HepG2 (cell line): ENCODE data around the gene TK1. TPM values are rescaled to one million over a fixed set of nuclear protein-coding genes. Genes with fewer than 3 reads are reported as not detected.

Experiments used
- AFF4 ChIP-seq: sonication (generic); formaldehyde crosslinking; IDR thresholded peaks from 2 replicates; pipeline ENCODE4 v1.4.0; 2020; ENCODE audit warnings: missing genetic modification reagents
- CBFB ChIP-seq: sonication (generic); formaldehyde crosslinking; IDR thresholded peaks from 2 replicates; pipeline ENCODE4 v1.4.0; 2020; ENCODE audit warnings: missing genetic modification reagents
- FLYWCH1 ChIP-seq: sonication (generic); formaldehyde crosslinking; IDR thresholded peaks from 2 replicates; pipeline ENCODE4 v1.8.1; 2023; ENCODE audit warnings: mild to moderate bottlenecking, missing genetic modification reagents
- FOXA1 ChIP-seq, 2 experiments: fragments of 450-650 bp in 1 of 2; sonication (generic) in 1 of 2; formaldehyde crosslinking in 1 of 2; IDR thresholded peaks; 2 replicates each; pipeline versions ENCODE4 v1.4.0 to v1.6.1; 2016 to 2020; ENCODE audit warnings: missing genetic modification reagents in 1 of 2
- FOXP1 ChIP-seq, 2 experiments: fragments of 450-650 bp in 1 of 2; IDR thresholded peaks; 2 replicates each; pipeline ENCODE4 v1.6.1; 2017 to 2018; ENCODE audit warnings: antibody characterized with exemption in 1 of 2
- GRHL1 ChIP-seq: sonication (generic); formaldehyde crosslinking; conservative IDR thresholded peaks from 2 replicates; pipeline ENCODE4 v1.8.0; 2022; ENCODE audit warnings: missing genetic modification reagents
- MED13 ChIP-seq: sonication (generic); formaldehyde crosslinking; IDR thresholded peaks from 2 replicates; pipeline ENCODE4 v1.5.0; 2020; ENCODE audit warnings: missing genetic modification reagents
- MIER2 ChIP-seq: IDR thresholded peaks from 2 replicates; pipeline ENCODE4 v1.6.1; 2016; ENCODE audit warnings: missing biosample characterization, missing genetic modification reagents
- NFIB ChIP-seq: sonication (generic); formaldehyde crosslinking; IDR thresholded peaks from 2 replicates; pipeline ENCODE4 v1.9.0; 2021; ENCODE audit warnings: missing genetic modification reagents, mild to moderate bottlenecking, borderline replicate concordance
- PITX1 ChIP-seq: sonication (generic); formaldehyde crosslinking; IDR thresholded peaks from 2 replicates; pipeline ENCODE4 v1.5.1; 2020; ENCODE audit warnings: mild to moderate bottlenecking, missing genetic modification reagents
- SALL1 ChIP-seq: sonication (generic); formaldehyde crosslinking; IDR thresholded peaks from 2 replicates; pipeline ENCODE4 v1.8.0; 2022; ENCODE audit warnings: mild to moderate bottlenecking, missing genetic modification reagents
- SNRNP70 ChIP-seq: fragments of 200-400 bp; formaldehyde crosslinking; IDR thresholded peaks from 2 replicates; pipeline ENCODE4 v1.6.1; 2017; ENCODE audit warnings: mild to moderate bottlenecking, low read depth, low read length, moderate library complexity
- STAT6 ChIP-seq: sonication (generic); formaldehyde crosslinking; IDR thresholded peaks from 2 replicates; pipeline ENCODE4 v1.4.0; 2020; ENCODE audit warnings: missing genetic modification reagents, mild to moderate bottlenecking, borderline replicate concordance
- ZNF326 ChIP-seq: sonication (generic); formaldehyde crosslinking; IDR thresholded peaks from 2 replicates; pipeline ENCODE4 v1.4.0; 2020; ENCODE audit warnings: missing genetic modification reagents, borderline replicate concordance
- ZNF451 ChIP-seq: sonication (generic); formaldehyde crosslinking; IDR thresholded peaks from 2 replicates; pipeline ENCODE4 v1.5.0; 2020; ENCODE audit warnings: mild to moderate bottlenecking, missing genetic modification reagents
- ZNF530 ChIP-seq: sonication (generic); formaldehyde crosslinking; IDR thresholded peaks from 2 replicates; pipeline ENCODE4 v1.5.0; 2020; ENCODE audit warnings: low read depth, mild to moderate bottlenecking, missing genetic modification reagents
- ZNF564 ChIP-seq: sonication (generic); formaldehyde crosslinking; IDR thresholded peaks from 2 replicates; pipeline ENCODE4 v1.8.1; 2023; ENCODE audit warnings: mild to moderate bottlenecking, missing genetic modification reagents
- ZNF605 ChIP-seq: sonication (generic); formaldehyde crosslinking; IDR thresholded peaks from 2 replicates; pipeline ENCODE4 v1.8.0; 2022; ENCODE audit warnings: mild to moderate bottlenecking, missing genetic modification reagents
- ZNF720 ChIP-seq: sonication (generic); formaldehyde crosslinking; IDR thresholded peaks from 2 replicates; pipeline ENCODE4 v1.4.0; 2020; ENCODE audit warnings: missing genetic modification reagents
- ZNF792 ChIP-seq: IDR thresholded peaks from 2 replicates; pipeline ENCODE4 v1.6.1; 2016
- ZNF839 ChIP-seq: sonication (generic); formaldehyde crosslinking; IDR thresholded peaks from 2 replicates; pipeline ENCODE4 v1.4.0; 2020; ENCODE audit warnings: missing genetic modification reagents, mild to moderate bottlenecking, borderline replicate concordance
- ZNF883 ChIP-seq: sonication (generic); formaldehyde crosslinking; IDR thresholded peaks from 2 replicates; pipeline ENCODE4 v1.5.1; 2020; ENCODE audit warnings: mild to moderate bottlenecking, missing genetic modification reagents; ENCODE audit errors: not compliant biosample characterization
- polyA plus RNA-seq, 8 experiments: library from polyadenylated mRNA; depleted of rRNA in 3 of 8; stranded (reverse) in 7 of 8; unstranded in 1 of 8; fragments of >200 nt; fragmentation: Illumina TruSeq in 4 of 8; extraction: Trizol in 4 of 8; gene quantifications; 2 replicates each; pipeline versions ENCODE4 v1.2.1 to v1.2.3, GENCODE V29; 2011 to 2016; ENCODE audit warnings: low read depth in 4 of 8, missing spikeins in 1 of 8, mixed read lengths in 1 of 8; ENCODE audit not compliant: insufficient read depth in 1 of 8
- total RNA-seq, 5 experiments: library from RNA; depleted of rRNA; stranded (reverse); fragments of >200 nt; fragmentation: Illumina TruSeq; extraction: Trizol; gene quantifications; 2 replicates each; pipeline ENCODE4 v1.2.3, GENCODE V29; 2016; ENCODE audit warnings: low read depth in 1 of 5

Gene TK1
- total and polyA plus RNA-seq, 2 of the 13 experiments (the other 11 are each of a cell fraction or from before 2014, with no cell fraction given), result 45.0 to 96.0 TPM

- TF ChIP-seq ZNF564 (CRISPR knock-in tag), result peak; percentile 94
- TF ChIP-seq SNRNP70, result no peak
- TF ChIP-seq FOXP1 (IDR thresholded peaks at IDR 0.05), result no peak
- TF ChIP-seq FOXP1 (CRISPR knock-in tag; IDR thresholded peaks at IDR 0.05), result 0 out of 2 replicates have a peak, but pooled peaks have one; percentile 33
- no peak for TF ChIP-seq GRHL1
- peak; percentile 59; the same call in 1 of the 2 replicates for TF ChIP-seq ZNF451 (CRISPR knock-in tag)
- peak; percentile 71; the same call in 1 of the 2 replicates for TF ChIP-seq CBFB (CRISPR knock-in tag)
- no peak for TF ChIP-seq AFF4 (CRISPR knock-in tag)
- peak; percentile 81 for TF ChIP-seq ZNF792 (CRISPR knock-in tag)
- peak; percentile 79 for TF ChIP-seq SALL1
- TF ChIP-seq MIER2 (CRISPR knock-in tag), result peak; percentile 52; the same call in 1 of the 2 replicates
- TF ChIP-seq ZNF720 (CRISPR knock-in tag), result no peak
- TF ChIP-seq STAT6 (CRISPR knock-in tag), result peak; percentile 73; the same call in 1 of the 2 replicates
- 0 out of 2 replicates have a peak, but pooled peaks have one; percentile 62 for TF ChIP-seq MED13 (CRISPR knock-in tag)
- TF ChIP-seq ZNF326 (CRISPR knock-in tag), result no peak
- TF ChIP-seq FOXA1 (IDR thresholded peaks at IDR 0.05), result no peak
- TF ChIP-seq FOXA1 (CRISPR knock-in tag; IDR thresholded peaks at IDR 0.05), result no peak; the same call in 1 of the 2 replicates
- peak; percentile 73; the same call in 1 of the 2 replicates for TF ChIP-seq ZNF605 (CRISPR knock-in tag)
- TF ChIP-seq ZNF883 (CRISPR knock-in tag), result peak; percentile 96
- peak; percentile 67; the same call in 1 of the 2 replicates for TF ChIP-seq PITX1
- peak; percentile 64; the same call in 1 of the 2 replicates for TF ChIP-seq FLYWCH1 (CRISPR knock-in tag)
- no peak; the same call in 1 of the 2 replicates for TF ChIP-seq ZNF839
- no peak for TF ChIP-seq NFIB (CRISPR knock-in tag)
- TF ChIP-seq ZNF530 (CRISPR knock-in tag), result no peak
Measured at GRCh38 chr17:78214016-78214705, 27.3 kb upstream of the TK1 start, which contains the start of gene BIRC5 (continued).
